NCI-H187 treated with DMSO at 0.1 percent for 48 hours (cell line): Measurements from ENCODE around the gene THY1.

Experiments used
- DNase-seq: peaks from one replicate; lab custom pipeline; 2025; lab: John Stamatoyannopoulos, UW

THY1 gene

GRCh38 chr11:119369132-119369925, 53.6 kb downstream of the THY1 start:
- DNase-seq = no peak

- no peak for DNase-seq
Observed at GRCh38 chr11:119368121-119369034, 54.6 kb downstream of the THY1 start.

DNA sequence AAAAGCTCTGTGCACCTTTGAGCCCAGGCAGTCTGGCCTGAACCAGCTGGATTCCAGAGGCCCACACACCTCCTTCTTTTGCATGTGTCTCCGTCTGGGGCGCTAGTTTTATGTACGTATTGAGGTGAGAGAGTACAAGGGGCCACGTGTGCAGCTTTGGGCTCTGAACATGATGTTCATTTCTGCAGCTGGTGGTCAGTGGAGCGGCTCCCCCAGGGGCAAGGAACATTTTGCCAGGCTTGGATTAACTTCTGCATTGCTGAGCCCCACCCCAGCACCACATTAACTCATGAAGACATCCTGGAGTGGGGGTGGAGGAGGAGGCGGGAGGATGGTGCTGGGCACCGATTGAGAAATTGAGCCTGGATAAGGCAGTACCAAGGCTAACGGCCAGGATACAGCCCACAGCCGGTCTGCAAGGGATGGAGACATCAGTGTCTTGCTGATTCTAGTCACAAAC, 55.3 kb downstream of the THY1 start:
- DNase-seq = no peak
